HuH-7 (cell line): ENCODE results near the gene MMD2.

Experiments used
- DNase-seq: peaks from one replicate; pipeline ENCODE4 v3.0.0; 2011; ENCODE audit warnings: low spot score

Gene MMD2

GRCh38 chr7:4957847-4958476 is 1.0 kb downstream of the MMD2 start:
- no peak for DNase-seq

GRCh38 chr7:4951903-4952636 is 6.9 kb downstream of the MMD2 start:
- no peak for DNase-seq

GRCh38 chr7:4951304-4951703 is 7.7 kb downstream of the MMD2 start:
- DNase-seq = no peak

DNA sequence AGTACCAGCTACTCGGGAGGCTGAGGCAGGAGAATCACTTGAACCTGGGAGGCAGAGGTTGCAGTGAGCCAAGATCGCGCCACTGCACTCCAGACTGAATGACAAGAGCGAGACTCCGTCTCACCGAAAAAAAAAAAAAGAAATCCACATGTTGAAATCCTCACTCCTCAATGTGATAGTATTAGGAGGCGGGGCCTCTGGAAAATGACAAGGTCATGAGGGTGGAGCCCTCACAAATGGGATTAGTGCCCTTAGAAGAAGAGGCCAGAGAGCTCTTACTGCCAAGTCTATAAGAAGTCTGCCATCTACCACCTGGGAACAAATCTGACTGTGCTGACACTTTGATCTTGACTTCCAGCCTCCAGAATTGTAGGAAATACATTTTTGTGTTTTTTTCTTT is 10.6 kb downstream of the MMD2 start:
- no peak for DNase-seq

DNA sequence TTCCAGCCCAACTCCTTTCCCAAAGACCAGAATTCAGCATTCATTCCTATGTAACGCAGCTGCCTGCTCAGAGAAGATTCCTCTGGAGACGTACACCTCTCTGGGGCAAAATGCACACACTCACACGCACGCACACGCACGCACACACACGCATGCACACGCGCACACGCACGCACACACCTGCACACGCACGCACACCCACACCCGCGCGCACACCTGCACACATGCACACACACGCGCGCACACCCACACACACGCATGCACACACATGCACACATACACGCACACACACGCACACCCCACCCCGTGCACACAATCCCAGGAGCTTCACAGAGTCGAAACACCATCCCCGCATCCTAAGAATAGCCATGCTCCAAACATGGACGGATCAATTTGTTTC is 13.0 kb downstream of the MMD2 start:
- no peak for DNase-seq

DNA sequence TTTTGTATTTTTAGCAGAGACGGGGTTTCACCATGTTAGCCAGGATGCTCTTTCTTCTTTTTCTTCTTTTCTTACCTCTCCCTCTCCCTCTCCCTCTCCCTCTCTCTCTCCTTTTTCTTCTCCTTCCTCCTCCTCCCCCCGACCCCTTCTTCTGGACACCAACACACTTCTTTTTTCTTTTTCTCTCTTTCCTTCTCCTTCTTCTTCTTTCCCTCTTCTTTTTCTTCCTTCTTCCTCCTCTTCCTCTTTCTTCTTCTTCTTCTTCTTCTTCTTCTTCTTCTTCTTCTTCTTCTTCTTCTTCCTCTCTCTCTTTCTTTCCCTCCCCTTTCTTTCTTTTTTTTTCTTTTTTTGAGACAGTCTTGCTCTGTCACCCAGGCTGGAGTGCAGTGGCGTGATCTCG is 14.0 kb downstream of the MMD2 start:
- DNase-seq = no peak

GRCh38 chr7:4943297-4943696 is 15.7 kb downstream of the MMD2 start:
- DNase-seq = no peak

DNA sequence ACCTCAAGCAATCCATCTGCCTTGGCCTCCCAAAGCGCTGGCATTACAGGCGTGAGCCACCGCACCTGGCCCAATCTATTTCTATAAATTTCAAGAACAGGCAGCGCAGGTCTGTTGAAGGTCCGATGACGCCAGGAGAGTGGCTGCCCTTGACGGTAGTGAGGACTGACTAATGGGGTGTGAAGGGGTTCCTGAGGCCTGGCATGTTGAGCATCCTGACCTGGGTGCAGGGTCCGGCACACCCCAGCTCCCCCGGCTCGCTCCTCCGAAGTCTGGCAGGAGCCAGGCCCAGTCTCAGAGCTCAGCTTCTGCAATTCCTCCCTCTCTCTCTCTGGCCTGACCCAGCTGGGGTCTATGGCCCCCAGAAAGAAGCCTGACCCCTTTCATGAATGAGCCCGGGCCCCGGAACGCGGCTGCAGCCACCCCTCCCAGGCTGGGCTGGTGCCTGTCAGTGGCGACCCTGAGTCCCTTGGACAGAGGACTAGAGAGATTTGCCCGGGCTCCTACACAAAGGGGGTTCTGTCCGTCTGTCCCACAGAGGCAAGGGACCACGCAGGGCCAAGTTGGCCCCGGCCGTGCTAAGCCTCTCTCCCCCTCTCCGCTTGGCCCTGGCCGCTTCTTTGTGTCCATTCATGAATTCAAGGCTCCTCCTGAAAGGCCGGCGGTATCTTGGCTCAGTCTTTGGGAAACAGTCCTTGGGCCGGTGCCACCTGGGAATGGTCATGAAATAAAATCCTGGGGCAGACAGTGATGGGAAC is 18.8 kb downstream of the MMD2 start:
- DNase-seq = no peak

GRCh38 chr7:4937411-4937810 is 21.6 kb downstream of the MMD2 start:
- no peak for DNase-seq

- no peak for DNase-seq
Measured at GRCh38 chr7:4934419-4935025, 24.5 kb downstream of the MMD2 start.

DNA sequence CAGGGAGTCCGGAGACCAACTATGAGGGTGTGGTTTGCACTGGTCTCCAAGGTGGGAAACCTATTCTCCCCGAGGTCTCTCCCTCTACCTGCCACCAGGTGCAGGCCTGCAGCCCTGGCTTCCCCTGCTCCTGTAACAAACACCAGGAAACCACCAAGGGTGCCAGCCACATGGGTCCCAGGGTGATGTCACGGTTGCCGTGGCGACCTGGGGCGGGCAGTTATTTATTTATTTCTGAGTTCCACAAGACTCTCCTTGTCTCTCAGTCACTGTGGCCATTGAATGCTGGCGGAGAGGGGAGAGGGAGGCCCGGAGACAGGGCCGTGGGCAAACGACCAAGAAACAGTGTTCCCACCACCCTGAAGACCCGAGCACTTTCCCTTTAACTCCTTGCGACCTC is 27.0 kb downstream of the MMD2 start:
- DNase-seq = no peak

- no peak for DNase-seq
Measured at GRCh38 chr7:4929005-4929404, 30.0 kb downstream of the MMD2 start.

DNA sequence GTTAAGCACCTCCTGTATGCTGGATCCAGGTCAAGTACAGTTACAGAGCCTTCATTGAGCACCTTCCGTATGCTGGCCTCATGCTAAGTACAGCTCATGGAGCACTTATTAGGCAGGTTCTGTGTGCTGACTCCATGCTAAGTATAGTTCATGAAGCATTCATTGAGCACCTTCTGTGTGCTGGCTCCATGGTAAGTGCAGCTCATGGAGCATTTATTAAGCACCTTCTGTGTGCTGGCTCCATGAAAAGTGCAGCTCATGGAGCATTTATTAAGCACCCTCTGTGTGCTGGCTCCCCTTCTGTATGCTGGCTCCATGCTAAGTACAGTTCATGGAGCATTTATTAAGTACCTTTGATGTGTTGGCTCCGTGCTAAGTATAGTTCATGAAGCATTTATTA is 30.5 kb downstream of the MMD2 start:
- DNase-seq = no peak

DNA sequence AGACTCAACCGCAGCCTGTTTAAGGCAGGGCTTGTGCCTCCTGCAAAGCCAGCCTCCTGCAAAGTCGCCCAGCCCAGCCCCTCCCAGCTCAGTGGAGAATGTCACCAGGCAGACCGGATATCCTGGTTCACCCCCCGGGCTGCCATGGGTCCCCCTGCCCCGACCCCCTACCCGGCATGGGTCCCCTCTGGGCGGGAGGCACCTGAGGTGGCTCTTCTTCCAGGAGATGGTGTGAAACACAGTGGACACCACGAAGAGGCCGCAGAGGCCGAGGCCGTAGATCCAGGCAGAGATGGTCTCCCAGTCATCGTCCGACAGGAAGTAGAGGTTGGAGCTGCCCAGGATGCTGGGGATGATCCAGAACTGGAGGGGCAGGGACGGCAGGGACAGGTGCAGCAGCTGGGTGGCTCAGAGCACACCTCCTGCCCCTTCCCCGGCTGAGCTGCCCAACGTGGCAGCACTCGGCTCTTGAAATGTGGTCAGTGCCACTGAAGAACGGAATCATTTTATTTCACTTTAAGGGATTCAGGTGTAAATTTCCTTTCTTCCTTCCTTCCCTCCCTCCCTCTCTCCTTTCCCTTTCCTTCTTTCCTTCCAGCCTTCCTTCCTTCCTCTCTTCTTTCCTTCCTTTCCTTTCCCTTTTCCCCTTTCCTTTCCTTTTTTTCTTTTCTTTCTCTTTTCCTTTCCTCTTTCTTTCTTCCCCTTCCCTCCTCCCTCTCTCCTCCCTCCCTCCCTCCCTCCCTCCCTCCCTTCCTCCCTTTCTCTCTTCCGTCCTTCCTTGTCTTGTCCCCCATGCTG is 38.8 kb downstream of the MMD2 start:
- DNase-seq = no peak

DNA sequence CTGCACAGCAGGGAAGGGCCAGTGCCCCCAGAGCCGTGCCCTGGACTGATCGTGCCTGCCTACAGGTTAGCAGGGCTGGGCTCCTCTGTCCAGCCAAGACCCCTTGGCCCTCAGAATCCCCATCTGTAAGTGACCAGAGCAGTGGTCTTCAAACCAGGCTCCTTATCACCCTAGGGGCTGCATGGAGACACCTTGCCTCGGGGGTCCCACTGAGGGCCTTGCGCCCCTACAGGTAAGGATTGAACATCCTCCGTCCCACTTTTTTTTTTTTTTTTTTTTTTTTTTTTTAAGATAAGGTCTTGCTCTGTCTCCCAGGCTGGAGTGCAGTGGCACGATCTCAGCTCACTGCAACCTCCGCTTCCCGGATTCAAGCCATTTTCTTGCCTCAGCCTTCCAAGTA is 42.9 kb downstream of the MMD2 start:
- DNase-seq = no peak

DNA sequence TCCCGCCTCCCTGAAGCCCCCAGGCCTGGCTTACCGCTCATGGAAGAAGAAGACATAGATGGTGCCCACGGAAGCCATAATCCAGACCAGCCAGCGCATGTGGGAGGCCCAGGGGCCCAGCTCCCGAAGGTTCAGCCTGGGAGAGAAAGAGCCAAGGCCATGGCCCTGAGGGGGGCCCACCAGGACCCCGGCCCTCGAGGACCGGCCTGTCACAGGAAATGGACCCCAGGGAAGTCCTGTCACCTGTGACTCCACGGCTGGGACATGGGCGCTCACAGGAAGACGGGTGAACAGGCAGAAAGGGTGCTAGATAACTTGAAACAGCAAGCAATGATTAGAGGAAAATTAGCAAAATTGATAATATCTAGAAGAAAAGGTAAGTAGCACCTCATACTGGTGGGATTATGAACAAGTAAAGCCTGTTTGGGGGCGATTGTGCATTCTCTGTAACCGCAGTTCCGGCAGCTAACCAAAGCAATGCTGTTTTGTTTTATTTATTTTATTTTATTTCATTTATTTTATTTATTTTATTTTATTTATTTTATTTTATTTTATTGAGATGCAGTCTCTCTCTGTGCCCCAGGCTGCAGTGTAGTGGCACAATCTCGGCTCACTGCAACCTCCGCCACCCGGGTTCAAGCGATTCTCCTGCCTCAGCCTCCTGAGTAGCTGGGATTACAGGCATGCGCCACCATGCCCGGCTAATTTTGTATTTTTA is 47.7 kb downstream of the MMD2 start:
- DNase-seq = no peak

GRCh38 chr7:4906682-4907081 is 52.3 kb downstream of the MMD2 start:
- no peak for DNase-seq

- no peak for DNase-seq
Measured at GRCh38 chr7:4905171-4905570, 53.8 kb downstream of the MMD2 start.

DNA sequence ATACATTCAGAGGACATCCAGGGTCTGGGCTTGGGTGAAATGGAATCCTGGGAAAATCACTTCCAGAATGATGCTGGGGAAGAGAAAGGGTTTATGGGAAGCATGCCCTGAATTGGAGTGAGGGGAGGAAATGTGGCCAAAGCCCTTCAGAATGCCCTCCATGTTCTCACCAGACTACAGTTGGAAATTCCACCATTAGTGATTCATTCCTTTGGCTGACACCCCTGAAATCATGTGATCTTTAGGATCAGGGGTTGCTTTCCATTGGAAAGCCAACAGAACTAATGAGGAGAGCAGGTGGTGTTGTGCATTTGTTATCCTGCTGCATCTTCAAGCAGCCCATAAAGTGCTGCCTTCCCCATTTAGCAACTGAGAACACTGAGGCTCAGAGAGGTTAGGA is 54.6 kb downstream of the MMD2 start:
- DNase-seq = no peak

DNA sequence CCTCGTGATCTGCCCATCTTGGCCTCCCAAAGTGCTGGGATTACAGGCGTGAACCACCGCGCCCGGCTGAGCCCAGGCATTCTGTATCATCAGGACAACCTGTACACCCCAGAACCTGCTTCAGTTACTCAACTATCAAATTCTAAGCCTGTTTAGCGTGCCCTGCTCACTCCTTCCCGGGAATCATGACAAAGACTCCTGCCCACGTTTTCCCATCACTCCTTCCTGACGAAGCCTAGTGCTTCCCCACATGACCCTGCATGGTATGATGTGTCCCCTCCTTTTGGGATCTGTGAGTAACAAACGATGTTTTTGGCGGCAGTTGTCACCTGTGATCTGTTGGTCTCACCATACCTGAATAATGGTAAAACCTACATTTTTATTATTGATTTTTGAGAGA is 63.2 kb downstream of the MMD2 start:
- no peak for DNase-seq

DNA sequence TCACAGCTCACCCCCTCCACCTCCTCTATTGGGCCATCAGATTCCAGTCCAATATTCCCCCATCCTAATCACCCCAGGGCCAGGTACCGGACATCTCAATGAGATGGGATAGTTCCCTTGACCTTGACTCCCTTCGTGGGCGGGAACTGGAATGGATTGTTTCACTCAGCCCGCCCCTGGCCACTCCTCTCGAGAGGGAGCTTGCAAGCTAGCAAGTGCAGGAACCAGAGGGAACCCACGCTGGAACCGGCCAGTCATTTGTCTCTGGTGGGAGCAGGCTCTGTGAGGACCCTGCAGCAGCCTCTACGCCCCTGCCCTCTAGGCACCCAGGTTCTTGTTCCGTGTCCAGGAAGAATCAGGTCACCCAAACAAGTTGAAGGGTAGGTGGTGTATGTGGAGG is 64.5 kb downstream of the MMD2 start:
- no peak for DNase-seq
